HepG2 (cell line): ENCODE data around the gene RMND5A. TPM values are rescaled to one million over a fixed set of nuclear protein-coding genes. Genes with fewer than 3 reads are reported as not detected.

Source experiments
- DDIT3 ChIP-seq: sonication (generic); formaldehyde crosslinking; IDR thresholded peaks from 2 replicates; pipeline ENCODE4 v1.4.0; 2020; ENCODE audit warnings: mild to moderate bottlenecking, missing genetic modification reagents
- HDAC1 ChIP-seq: sonication (generic); formaldehyde crosslinking; IDR thresholded peaks from 2 replicates; pipeline ENCODE4 v1.5.1; 2020; ENCODE audit warnings: mild to moderate bottlenecking, missing genetic modification reagents
- HOXA3 ChIP-seq: sonication (generic); formaldehyde crosslinking; IDR thresholded peaks from 2 replicates; pipeline ENCODE4 v1.5.0; 2020; ENCODE audit warnings: missing genetic modification reagents
- MYC ChIP-seq: sonication (generic); formaldehyde crosslinking; IDR thresholded peaks from 2 replicates; pipeline ENCODE4 v1.9.0; 2021; ENCODE audit warnings: missing genetic modification reagents, borderline replicate concordance
- PRDM4 ChIP-seq: sonication (generic); formaldehyde crosslinking; IDR thresholded peaks from 2 replicates; pipeline ENCODE4 v1.9.0; 2021; ENCODE audit warnings: missing genetic modification reagents, borderline replicate concordance
- RAD51 ChIP-seq: fragments of 450-650 bp; IDR thresholded peaks from 2 replicates; pipeline ENCODE4 v1.6.1; 2016; ENCODE audit warnings: borderline replicate concordance
- REPIN1 ChIP-seq: sonication (generic); formaldehyde crosslinking; IDR thresholded peaks from 2 replicates; pipeline ENCODE4 v1.8.0; 2022; ENCODE audit warnings: missing genetic modification reagents, low read depth, mild to moderate bottlenecking, borderline replicate concordance
- USF2 ChIP-seq, 2 experiments: sonication (generic) in 1 of 2; formaldehyde crosslinking in 1 of 2; IDR thresholded peaks; 2 replicates each; pipeline versions ENCODE4 v1.5.1 to v1.6.1; 2011 to 2020; ENCODE audit warnings: borderline replicate concordance in 1 of 2, low read depth in 1 of 2, low read length in 1 of 2, mild to moderate bottlenecking in 1 of 2, missing genetic modification reagents in 1 of 2, moderate library complexity in 1 of 2
- ZNF629 ChIP-seq: sonication (generic); formaldehyde crosslinking; conservative IDR thresholded peaks from 2 replicates; pipeline ENCODE4 v1.5.0; 2020; ENCODE audit warnings: missing genetic modification reagents
- ZNF687 ChIP-seq: sonication (generic); formaldehyde crosslinking; IDR thresholded peaks from 2 replicates; pipeline ENCODE4 v1.5.1; 2020; ENCODE audit warnings: mild to moderate bottlenecking, missing genetic modification reagents, moderate library complexity
- ZNF75D ChIP-seq: sonication (generic); formaldehyde crosslinking; IDR thresholded peaks from 2 replicates; pipeline ENCODE4 v1.8.1; 2023; ENCODE audit warnings: missing genetic modification reagents, mild to moderate bottlenecking, borderline replicate concordance
- polyA plus RNA-seq, 8 experiments: library from polyadenylated mRNA; depleted of rRNA in 3 of 8; stranded (reverse) in 7 of 8; unstranded in 1 of 8; fragments of >200 nt; fragmentation: Illumina TruSeq in 4 of 8; extraction: Trizol in 4 of 8; gene quantifications; 2 replicates each; pipeline versions ENCODE4 v1.2.1 to v1.2.3, GENCODE V29; 2011 to 2016; ENCODE audit warnings: low read depth in 4 of 8, missing spikeins in 1 of 8, mixed read lengths in 1 of 8; ENCODE audit not compliant: insufficient read depth in 1 of 8
- total RNA-seq, 5 experiments: library from RNA; depleted of rRNA; stranded (reverse); fragments of >200 nt; fragmentation: Illumina TruSeq; extraction: Trizol; gene quantifications; 2 replicates each; pipeline ENCODE4 v1.2.3, GENCODE V29; 2016; ENCODE audit warnings: low read depth in 1 of 5

RMND5A gene
- total and polyA plus RNA-seq, 2 of the 13 experiments (the other 11 are each of a cell fraction or from before 2014, with no cell fraction given): 31.0 to 66.4 TPM

GRCh38 chr2:86807468-86808275 lies 87.6 kb downstream of the RMND5A start (continued):
- peak; percentile 56 for TF ChIP-seq USF2 (IDR thresholded peaks at IDR 0.05; ENCODE audit: low read depth, low read length)
- TF ChIP-seq USF2 (CRISPR knock-in tag; IDR thresholded peaks at IDR 0.05; ENCODE audit: borderline replicate concordance): peak; percentile 54; the same call in 1 of the 2 replicates
- TF ChIP-seq ZNF687 (CRISPR knock-in tag): peak; percentile 91
- TF ChIP-seq MYC: peak; percentile 82
- no peak; the same call in 1 of the 2 replicates for TF ChIP-seq RAD51
- TF ChIP-seq DDIT3 (CRISPR knock-in tag): no peak
- TF ChIP-seq ZNF629 (CRISPR knock-in tag): no peak
- TF ChIP-seq HDAC1: peak; percentile 65
- no peak for TF ChIP-seq ZNF75D
- no peak; the same call in 1 of the 2 replicates for TF ChIP-seq HOXA3 (CRISPR knock-in tag)
- no peak for TF ChIP-seq PRDM4 (CRISPR knock-in tag)
- TF ChIP-seq REPIN1: no peak; the same call in 1 of the 2 replicates
